Left ventricle myocardium inferior (tissue), 1 donor: ENCODE results near the gene MAP3K21. TPM values are rescaled to one million over a fixed set of nuclear protein-coding genes. Genes with fewer than 3 reads are reported as not detected.

ENCODE experiments used
- DNase-seq: peaks from one replicate; pipeline ENCODE4 v3.0.0-alpha.2; 2020
- H3K27ac ChIP-seq: fragments of 200-600 bp; replicated peaks from 2 replicates; pipeline ENCODE4 v1.8.0; 2021
- H3K27me3 ChIP-seq: fragments of 200-600 bp; 2 replicates; pipeline ENCODE4 v1.8.0; 2021; ENCODE audit warnings: low read depth
- H3K36me3 ChIP-seq: fragments of 200-600 bp; 2 replicates; pipeline ENCODE4 v1.8.0; 2021
- H3K4me1 ChIP-seq: fragments of 200-600 bp; 2 replicates; pipeline ENCODE4 v1.8.0; 2021
- H3K4me3 ChIP-seq: fragments of 200-600 bp; 2 replicates; pipeline ENCODE4 v1.8.0; 2021; ENCODE audit warnings: mild to moderate bottlenecking, moderate library complexity
- H3K9me3 ChIP-seq: fragments of 200-600 bp; replicated peaks from 2 replicates; pipeline ENCODE4 v1.8.0; 2021
- intact Hi-C: fragments of 100-400 bp; cut with micrococcal nuclease; formaldehyde crosslinking; loops from one replicate; pipeline ENCODE4 v1.11.0; 2022
- long read RNA-seq: library from polyadenylated mRNA; unstranded; transcript quantifications from one replicate; pipeline ENCODE4 v2.0.0, GENCODE V29; 2021
- total RNA-seq: library from RNA; stranded (reverse); fragmentation: NEBNext Ultra II Directional; extraction: Animal tissue kit (Norgen Biotek cat#: 25700); gene quantifications from one replicate; pipeline ENCODE4 v1.2.1, GENCODE V29; 2021
- TF ChIP-seq, protein P1 (sequence below): fragments of 200-600 bp; IDR thresholded peaks from 2 replicates; pipeline ENCODE4 v1.8.0; 2021; ENCODE audit warnings: antibody characterized with exemption, mild to moderate bottlenecking, borderline replicate concordance
- donor health status: DM: no; HTN: yes; CAD: no; lungs with severe emphysema.

The MAP3K21 gene
- total RNA-seq: 0.41 TPM
- long read RNA-seq, partial matches to known transcripts: 1 of 1 reads
- long read RNA-seq, other reads (novel, unspliced or antisense): 0 of 1 reads

DNA sequence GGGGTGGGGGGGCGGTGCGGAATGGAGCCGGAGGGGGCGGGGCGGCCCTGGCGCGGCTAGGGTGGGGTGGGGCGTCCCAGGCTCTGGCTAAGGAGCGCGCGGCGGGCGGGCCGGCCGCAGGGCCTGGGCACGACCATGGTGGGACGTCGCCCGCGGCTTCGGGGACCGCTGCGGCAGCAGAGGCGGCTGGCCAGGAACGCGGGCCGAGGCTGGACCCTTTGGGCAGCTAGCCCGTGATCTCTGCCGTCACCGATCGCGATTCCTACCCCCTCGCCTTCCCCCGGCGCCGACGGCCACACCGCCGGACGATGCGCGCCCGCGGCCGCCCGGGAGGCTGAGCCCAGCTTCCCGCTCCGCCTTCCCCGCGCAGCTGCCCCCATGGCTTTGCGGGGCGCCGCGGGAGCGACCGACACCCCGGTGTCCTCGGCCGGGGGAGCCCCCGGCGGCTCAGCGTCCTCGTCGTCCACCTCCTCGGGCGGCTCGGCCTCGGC, at the start of gene MAP3K21:
MAP3K21 (plus strand) TSS at position 74 of the 491 bp plus-strand sequence; CDS start at position 379, 305 bp downstream.
- intact Hi-C loops: no loop called here
- DNase-seq: no peak
- H3K36me3 ChIP-seq: no peaks in the 10 kb centered on the region
- TF ChIP-seq, protein P1, sequence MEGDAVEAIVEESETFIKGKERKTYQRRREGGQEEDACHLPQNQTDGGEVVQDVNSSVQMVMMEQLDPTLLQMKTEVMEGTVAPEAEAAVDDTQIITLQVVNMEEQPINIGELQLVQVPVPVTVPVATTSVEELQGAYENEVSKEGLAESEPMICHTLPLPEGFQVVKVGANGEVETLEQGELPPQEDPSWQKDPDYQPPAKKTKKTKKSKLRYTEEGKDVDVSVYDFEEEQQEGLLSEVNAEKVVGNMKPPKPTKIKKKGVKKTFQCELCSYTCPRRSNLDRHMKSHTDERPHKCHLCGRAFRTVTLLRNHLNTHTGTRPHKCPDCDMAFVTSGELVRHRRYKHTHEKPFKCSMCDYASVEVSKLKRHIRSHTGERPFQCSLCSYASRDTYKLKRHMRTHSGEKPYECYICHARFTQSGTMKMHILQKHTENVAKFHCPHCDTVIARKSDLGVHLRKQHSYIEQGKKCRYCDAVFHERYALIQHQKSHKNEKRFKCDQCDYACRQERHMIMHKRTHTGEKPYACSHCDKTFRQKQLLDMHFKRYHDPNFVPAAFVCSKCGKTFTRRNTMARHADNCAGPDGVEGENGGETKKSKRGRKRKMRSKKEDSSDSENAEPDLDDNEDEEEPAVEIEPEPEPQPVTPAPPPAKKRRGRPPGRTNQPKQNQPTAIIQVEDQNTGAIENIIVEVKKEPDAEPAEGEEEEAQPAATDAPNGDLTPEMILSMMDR: no peak
- H3K27me3 ChIP-seq: peaks cover 49% of the 10 kb centered on the region
- no peak within 1 kb of the TSS for H3K27ac ChIP-seq
- H3K4me1 ChIP-seq: peaks cover 20% of the 10 kb centered on the region
- no peaks in the 10 kb centered on the region for H3K9me3 ChIP-seq
- H3K4me3 ChIP-seq: peak within 1 kb of the TSS; percentile 75

DNA sequence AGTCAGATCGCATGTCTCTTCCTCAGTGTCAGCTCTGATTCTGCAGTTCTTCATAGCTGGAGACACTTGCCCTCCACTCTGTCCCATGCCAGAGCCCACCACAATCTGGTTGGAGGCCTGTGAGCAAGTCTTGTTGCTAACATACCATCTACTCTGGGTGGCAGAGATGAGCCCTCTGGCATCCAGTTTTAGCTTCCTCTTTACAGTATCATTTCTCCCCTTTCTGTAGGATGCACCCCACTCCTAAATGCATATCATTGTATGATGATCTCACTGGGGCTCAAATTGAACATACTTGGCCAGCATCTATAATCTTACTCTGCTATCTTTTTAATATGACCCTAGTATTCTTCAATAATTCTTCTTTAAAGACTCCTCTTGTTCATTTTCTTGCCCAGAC, 48.9 kb upstream of the MAP3K21 start:
- H3K36me3 ChIP-seq: no peaks in the 10 kb centered on the region
- no peak overlapping the region for H3K27ac ChIP-seq
- TF ChIP-seq, protein P1: no peak
- H3K9me3 ChIP-seq: no peaks in the 10 kb centered on the region
- intact Hi-C loops: no loop called here
- H3K27me3 ChIP-seq: no peaks in the 10 kb centered on the region
- H3K4me1 ChIP-seq: no peaks in the 10 kb centered on the region
- no peak for DNase-seq
- no peak overlapping the region for H3K4me3 ChIP-seq

DNA sequence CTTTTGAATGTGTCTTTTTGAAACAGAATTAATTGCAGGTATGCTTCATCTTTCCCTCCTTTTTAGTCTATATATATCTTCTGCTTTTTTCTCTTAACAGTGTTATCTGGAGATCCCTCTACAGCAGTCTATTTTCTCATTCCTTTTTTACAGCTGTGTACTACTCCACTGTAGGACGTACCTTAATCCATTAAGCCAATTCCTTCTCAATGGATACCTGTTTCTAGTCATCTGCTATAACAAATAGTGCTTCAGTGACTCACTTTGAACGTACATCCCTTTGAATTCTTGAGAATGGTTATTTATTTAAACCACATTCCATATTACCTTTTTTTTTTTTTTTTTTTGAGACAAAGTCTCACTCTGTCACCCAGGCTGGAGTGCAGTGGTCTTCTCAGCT, 47.6 kb upstream of the MAP3K21 start:
- TF ChIP-seq, protein P1: no peak
- no peak overlapping the region for H3K27ac ChIP-seq
- H3K4me3 ChIP-seq: no peak overlapping the region
- no peak for DNase-seq
- intact Hi-C loops: no loop called here
- H3K27me3 ChIP-seq: peaks cover 8% of the 10 kb centered on the region
- no peaks in the 10 kb centered on the region for H3K36me3 ChIP-seq
- H3K9me3 ChIP-seq: no peaks in the 10 kb centered on the region
- H3K4me1 ChIP-seq: no peaks in the 10 kb centered on the region

DNA sequence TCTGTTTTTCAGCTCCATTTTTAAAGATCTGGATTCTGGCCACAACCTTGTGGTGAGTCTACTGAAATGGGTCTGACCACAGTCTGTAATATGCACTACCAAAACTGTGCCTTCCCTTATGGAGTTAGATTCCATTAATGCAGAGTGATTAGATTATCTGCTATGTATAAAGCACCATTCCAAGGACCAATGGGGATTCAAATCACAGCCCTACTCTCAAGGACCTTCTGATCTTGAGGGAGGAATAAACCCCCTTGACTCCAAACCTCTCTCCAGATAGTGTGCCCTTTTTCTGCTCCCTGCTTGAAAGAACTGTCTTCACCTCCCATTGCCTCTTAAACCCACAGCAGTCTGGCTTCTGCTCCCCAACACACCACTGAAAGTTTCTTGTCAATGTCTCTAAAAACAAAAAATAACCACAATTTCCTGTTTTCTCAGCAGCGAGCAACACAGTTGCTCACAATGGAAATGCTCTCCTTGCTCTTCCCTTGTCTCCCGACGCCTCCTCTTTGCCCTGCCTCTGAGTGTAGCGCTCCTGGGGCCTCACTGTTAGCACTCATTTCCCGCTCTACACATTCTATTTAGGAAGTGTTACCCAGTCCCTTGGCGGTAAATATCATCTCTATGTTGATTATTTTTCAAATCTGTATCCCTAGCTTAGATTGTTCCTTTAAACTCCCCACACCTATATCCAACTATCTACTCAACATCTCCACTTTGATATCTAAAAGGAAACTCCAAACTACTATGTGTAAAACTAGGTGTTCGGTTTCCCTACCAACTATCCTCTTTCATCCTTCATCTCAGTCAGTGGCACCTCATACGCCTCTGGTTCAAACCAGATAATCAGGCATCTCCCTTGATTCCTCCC, 45.6 kb upstream of the MAP3K21 start:
- H3K27ac ChIP-seq: no peak overlapping the region
- H3K4me1 ChIP-seq: no peaks in the 10 kb centered on the region
- H3K9me3 ChIP-seq: no peaks in the 10 kb centered on the region
- no peaks in the 10 kb centered on the region for H3K36me3 ChIP-seq
- H3K27me3 ChIP-seq: peaks cover 8% of the 10 kb centered on the region
- intact Hi-C loops: no loop called here
- H3K4me3 ChIP-seq: no peak overlapping the region
- TF ChIP-seq, protein P1: no peak
- no peak for DNase-seq

DNA sequence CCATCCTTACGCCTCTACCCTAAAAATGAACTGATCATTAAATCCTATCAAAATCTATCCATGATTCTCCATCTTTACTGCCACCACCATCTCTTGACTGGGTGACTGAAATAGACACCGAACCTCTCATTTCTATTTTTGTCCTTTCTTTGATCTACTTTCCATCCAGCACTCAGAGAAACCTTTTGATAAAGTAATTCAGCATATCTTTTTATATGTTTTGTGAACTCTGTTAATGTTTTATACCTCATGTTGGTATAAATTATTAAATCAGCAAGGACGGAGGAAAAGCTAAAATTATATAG, 45.0 kb upstream of the MAP3K21 start:
- H3K4me3 ChIP-seq: no peak overlapping the region
- H3K27me3 ChIP-seq: peaks cover 8% of the 10 kb centered on the region
- TF ChIP-seq, protein P1: no peak
- no peak overlapping the region for H3K27ac ChIP-seq
- no peaks in the 10 kb centered on the region for H3K36me3 ChIP-seq
- no peak for DNase-seq
- intact Hi-C loops: no loop called here
- H3K4me1 ChIP-seq: no peaks in the 10 kb centered on the region
- no peaks in the 10 kb centered on the region for H3K9me3 ChIP-seq
